HL-60 (cell line): ENCODE data around the gene FOS.

ENCODE experiments used
- GABPA ChIP-seq: IDR thresholded peaks from 2 replicates; pipeline ENCODE4 v1.6.1; 2012; ENCODE audit warnings: low read depth
- POLR2AphosphoS5 ChIP-seq: IDR thresholded peaks from 2 replicates; pipeline ENCODE4 v1.6.1; 2012; ENCODE audit warnings: low read depth
- SPI1 ChIP-seq: IDR thresholded peaks from 2 replicates; pipeline ENCODE4 v1.6.1; 2012; ENCODE audit warnings: low read depth, mild to moderate bottlenecking, borderline replicate concordance
- TF ChIP-seq, protein P1 (sequence below): IDR thresholded peaks from one replicate; pipeline ENCODE4 v1.5.1; 2011; ENCODE audit warnings: low read length, control low read depth, inconsistent platforms; ENCODE audit not compliant: insufficient read depth
- TF ChIP-seq, protein P2 (sequence below): IDR thresholded peaks from 2 replicates; pipeline ENCODE4 v1.6.1; 2012; ENCODE audit warnings: low read depth; ENCODE audit not compliant: insufficient replicate concordance

DNA sequence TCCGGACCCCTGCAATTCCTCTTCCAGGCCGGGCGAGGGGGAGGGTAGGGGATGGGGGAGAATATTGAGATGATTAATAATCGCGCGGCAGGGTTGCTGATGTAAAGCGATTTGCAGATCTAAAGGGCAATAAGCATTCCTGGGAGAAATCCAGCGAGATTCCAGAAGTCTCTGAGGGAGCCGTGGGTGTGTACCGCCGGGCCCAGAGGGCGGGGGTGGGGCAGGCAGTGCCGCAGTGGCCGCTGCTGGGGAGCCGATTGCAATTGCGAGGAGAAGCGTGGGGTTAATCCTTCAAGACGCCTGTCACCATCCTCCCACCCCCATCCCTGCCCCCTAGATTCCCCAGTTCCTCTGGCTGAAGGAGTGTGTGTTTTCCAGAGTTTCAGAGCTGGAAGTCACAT, 16.4 kb downstream of the FOS start:
- TF ChIP-seq POLR2AphosphoS5 (no peak), SPI1 (no peak), GABPA (no peak)
- TF ChIP-seq, protein P1, sequence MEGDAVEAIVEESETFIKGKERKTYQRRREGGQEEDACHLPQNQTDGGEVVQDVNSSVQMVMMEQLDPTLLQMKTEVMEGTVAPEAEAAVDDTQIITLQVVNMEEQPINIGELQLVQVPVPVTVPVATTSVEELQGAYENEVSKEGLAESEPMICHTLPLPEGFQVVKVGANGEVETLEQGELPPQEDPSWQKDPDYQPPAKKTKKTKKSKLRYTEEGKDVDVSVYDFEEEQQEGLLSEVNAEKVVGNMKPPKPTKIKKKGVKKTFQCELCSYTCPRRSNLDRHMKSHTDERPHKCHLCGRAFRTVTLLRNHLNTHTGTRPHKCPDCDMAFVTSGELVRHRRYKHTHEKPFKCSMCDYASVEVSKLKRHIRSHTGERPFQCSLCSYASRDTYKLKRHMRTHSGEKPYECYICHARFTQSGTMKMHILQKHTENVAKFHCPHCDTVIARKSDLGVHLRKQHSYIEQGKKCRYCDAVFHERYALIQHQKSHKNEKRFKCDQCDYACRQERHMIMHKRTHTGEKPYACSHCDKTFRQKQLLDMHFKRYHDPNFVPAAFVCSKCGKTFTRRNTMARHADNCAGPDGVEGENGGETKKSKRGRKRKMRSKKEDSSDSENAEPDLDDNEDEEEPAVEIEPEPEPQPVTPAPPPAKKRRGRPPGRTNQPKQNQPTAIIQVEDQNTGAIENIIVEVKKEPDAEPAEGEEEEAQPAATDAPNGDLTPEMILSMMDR, result no peak
- TF ChIP-seq, protein P2, sequence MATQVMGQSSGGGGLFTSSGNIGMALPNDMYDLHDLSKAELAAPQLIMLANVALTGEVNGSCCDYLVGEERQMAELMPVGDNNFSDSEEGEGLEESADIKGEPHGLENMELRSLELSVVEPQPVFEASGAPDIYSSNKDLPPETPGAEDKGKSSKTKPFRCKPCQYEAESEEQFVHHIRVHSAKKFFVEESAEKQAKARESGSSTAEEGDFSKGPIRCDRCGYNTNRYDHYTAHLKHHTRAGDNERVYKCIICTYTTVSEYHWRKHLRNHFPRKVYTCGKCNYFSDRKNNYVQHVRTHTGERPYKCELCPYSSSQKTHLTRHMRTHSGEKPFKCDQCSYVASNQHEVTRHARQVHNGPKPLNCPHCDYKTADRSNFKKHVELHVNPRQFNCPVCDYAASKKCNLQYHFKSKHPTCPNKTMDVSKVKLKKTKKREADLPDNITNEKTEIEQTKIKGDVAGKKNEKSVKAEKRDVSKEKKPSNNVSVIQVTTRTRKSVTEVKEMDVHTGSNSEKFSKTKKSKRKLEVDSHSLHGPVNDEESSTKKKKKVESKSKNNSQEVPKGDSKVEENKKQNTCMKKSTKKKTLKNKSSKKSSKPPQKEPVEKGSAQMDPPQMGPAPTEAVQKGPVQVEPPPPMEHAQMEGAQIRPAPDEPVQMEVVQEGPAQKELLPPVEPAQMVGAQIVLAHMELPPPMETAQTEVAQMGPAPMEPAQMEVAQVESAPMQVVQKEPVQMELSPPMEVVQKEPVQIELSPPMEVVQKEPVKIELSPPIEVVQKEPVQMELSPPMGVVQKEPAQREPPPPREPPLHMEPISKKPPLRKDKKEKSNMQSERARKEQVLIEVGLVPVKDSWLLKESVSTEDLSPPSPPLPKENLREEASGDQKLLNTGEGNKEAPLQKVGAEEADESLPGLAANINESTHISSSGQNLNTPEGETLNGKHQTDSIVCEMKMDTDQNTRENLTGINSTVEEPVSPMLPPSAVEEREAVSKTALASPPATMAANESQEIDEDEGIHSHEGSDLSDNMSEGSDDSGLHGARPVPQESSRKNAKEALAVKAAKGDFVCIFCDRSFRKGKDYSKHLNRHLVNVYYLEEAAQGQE, result no peak
